K562 (cell line): ENCODE measurements around the gene TYW5.

ENCODE experiments used
- GTF2F1 ChIP-seq: IDR thresholded peaks from 2 replicates; pipeline ENCODE4 v1.6.1; 2011; ENCODE audit warnings: low read depth, low read length, improper control_type of control experiment
- KAT7 ChIP-seq: sonication (generic); formaldehyde crosslinking; IDR thresholded peaks from 2 replicates; pipeline ENCODE4 v1.8.0; 2022; ENCODE audit warnings: missing genetic modification reagents, mild to moderate bottlenecking, borderline replicate concordance
- KLF6 ChIP-seq: fragments of 250-450 bp; sonication (Bioruptor Pico); IDR thresholded peaks from 2 replicates; pipeline ENCODE4 v1.4.0; 2020; ENCODE audit warnings: mild to moderate bottlenecking, moderate library complexity, borderline replicate concordance
- MAFF ChIP-seq: IDR thresholded peaks from 2 replicates; pipeline ENCODE4 v1.6.1; 2012; ENCODE audit warnings: low read length, improper control_type of control experiment
- MYC ChIP-seq, 2 experiments: fragments of 250-450 bp in 1 of 2; sonication (Bioruptor Pico) in 1 of 2; IDR thresholded peaks; 2 replicates each; pipeline versions ENCODE4 v1.5.1 to v1.6.1; 2012 to 2021; ENCODE audit warnings: low read depth in 2 of 2, borderline replicate concordance in 1 of 2, improper control_type of control experiment in 1 of 2, low read length in 1 of 2, mild to moderate bottlenecking in 1 of 2, moderate library complexity in 1 of 2
- NKRF ChIP-seq: fragments of 450-650 bp; IDR thresholded peaks from 2 replicates; pipeline ENCODE4 v1.6.1; 2016; ENCODE audit warnings: borderline replicate concordance
- SP1 ChIP-seq: sonication (generic); formaldehyde crosslinking; IDR thresholded peaks from 2 replicates; pipeline ENCODE4 v1.8.1; 2022; ENCODE audit warnings: mild to moderate bottlenecking, missing genetic modification reagents
- STAT5B ChIP-seq: fragments of 250-450 bp; sonication (Bioruptor Pico); IDR thresholded peaks from 2 replicates; pipeline ENCODE4 v1.8.0; 2021; ENCODE audit warnings: mild to moderate bottlenecking, inconsistent platforms
- TBL1XR1 ChIP-seq, 2 experiments: IDR thresholded peaks; 2 replicates each; pipeline ENCODE4 v1.6.1; 2012; ENCODE audit warnings: improper control_type of control experiment in 2 of 2, low read length in 2 of 2, mild to moderate bottlenecking in 1 of 2
- TGIF2 ChIP-seq: sonication (generic); formaldehyde crosslinking; IDR thresholded peaks from 2 replicates; pipeline ENCODE4 v1.8.1; 2022; ENCODE audit warnings: mild to moderate bottlenecking, missing genetic modification reagents, moderate library complexity
- ZNF174 ChIP-seq: fragments of 250-450 bp; sonication (Bioruptor Pico); IDR thresholded peaks from 2 replicates; pipeline ENCODE4 v1.4.0; 2020; ENCODE audit warnings: mild to moderate bottlenecking
- TF ChIP-seq, protein P1 (sequence below): sonication (generic); formaldehyde crosslinking; IDR thresholded peaks from 2 replicates; pipeline ENCODE4 v1.4.0; 2020; ENCODE audit warnings: mild to moderate bottlenecking, missing genetic modification reagents

- TF ChIP-seq MAFF (no peak), TGIF2 (CRISPR knock-in tag) (no peak), KLF6 (CRISPR knock-in tag) (no peak), SP1 (CRISPR knock-in tag) (no peak), KAT7 (CRISPR knock-in tag) (no peak), NKRF (no peak), GTF2F1 (no peak), TBL1XR1 (IDR thresholded peaks at IDR 0.05; ENCODE audit: low read length in 2 of 2) (no peak), ZNF174 (CRISPR knock-in tag) (no peak), MYC (IDR thresholded peaks at IDR 0.05; ENCODE audit: low read depth, low read length) (no peak), MYC (CRISPR knock-in tag; IDR thresholded peaks at IDR 0.05; ENCODE audit: borderline replicate concordance, low read depth) (no peak), STAT5B (CRISPR knock-in tag) (no peak)
- TF ChIP-seq, protein P1, sequence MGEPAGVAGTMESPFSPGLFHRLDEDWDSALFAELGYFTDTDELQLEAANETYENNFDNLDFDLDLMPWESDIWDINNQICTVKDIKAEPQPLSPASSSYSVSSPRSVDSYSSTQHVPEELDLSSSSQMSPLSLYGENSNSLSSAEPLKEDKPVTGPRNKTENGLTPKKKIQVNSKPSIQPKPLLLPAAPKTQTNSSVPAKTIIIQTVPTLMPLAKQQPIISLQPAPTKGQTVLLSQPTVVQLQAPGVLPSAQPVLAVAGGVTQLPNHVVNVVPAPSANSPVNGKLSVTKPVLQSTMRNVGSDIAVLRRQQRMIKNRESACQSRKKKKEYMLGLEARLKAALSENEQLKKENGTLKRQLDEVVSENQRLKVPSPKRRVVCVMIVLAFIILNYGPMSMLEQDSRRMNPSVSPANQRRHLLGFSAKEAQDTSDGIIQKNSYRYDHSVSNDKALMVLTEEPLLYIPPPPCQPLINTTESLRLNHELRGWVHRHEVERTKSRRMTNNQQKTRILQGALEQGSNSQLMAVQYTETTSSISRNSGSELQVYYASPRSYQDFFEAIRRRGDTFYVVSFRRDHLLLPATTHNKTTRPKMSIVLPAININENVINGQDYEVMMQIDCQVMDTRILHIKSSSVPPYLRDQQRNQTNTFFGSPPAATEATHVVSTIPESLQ = no peak
Measured at GRCh38 chr2:199901942-199902341, 53.3 kb downstream of the TYW5 start.
